ENCODE data around the gene ZNF275. TPM values are rescaled to one million over a fixed set of nuclear protein-coding genes. Genes with fewer than 3 reads are reported as not detected.

ZNF275 gene
- total RNA-seq, 4 donors from 2014 or later: 11.8 to 15.9 (median 12.6) TPM

DNA sequence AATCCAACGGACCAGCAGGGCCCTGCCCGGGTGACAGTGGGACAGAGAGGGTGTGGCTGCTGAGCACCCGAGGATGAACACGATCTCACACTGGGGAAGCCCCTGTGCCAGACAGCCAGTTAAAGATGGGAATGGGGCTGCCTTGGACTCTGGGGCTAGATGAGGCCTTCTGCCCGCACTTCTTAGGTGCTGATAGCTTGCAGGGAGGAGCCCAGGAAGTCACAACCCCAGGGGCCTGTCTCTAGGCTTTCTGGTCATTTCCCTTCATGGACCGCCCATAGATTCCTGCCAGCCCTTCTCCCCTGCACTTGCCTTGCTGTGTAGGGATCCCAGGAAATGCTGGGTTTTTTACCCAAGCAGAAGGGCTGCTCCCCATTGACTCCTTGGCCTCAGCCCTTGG, 6.2 kb downstream of the ZNF275 start:
- Histone ChIP-seq H3K27me3 (no peaks in the 10 kb centered on the region), H3K36me3 (peaks cover 0 to 25% (median 0%) of the 10 kb centered on the region in 3 donors), H3K9me3 (no peaks in the 10 kb centered on the region), H3K27ac (no peak overlapping the region), H3K4me3 (no peak overlapping the region), H3K4me1 (peaks cover 0 to 7% (median 0%) of the 10 kb centered on the region in 4 donors)
- DNase-seq (ENCODE audit: low spot score in 2 of 2): no peak
- WGBS, 2 donors: 75 to 88% methylated on average over 4 to 6 of the region's 6 CpGs
- TF ChIP-seq EP300 (IDR thresholded peaks at IDR 0.05): no peak
- TF ChIP-seq POLR2A (IDR thresholded peaks at IDR 0.05): no peak
- TF ChIP-seq, protein P1, sequence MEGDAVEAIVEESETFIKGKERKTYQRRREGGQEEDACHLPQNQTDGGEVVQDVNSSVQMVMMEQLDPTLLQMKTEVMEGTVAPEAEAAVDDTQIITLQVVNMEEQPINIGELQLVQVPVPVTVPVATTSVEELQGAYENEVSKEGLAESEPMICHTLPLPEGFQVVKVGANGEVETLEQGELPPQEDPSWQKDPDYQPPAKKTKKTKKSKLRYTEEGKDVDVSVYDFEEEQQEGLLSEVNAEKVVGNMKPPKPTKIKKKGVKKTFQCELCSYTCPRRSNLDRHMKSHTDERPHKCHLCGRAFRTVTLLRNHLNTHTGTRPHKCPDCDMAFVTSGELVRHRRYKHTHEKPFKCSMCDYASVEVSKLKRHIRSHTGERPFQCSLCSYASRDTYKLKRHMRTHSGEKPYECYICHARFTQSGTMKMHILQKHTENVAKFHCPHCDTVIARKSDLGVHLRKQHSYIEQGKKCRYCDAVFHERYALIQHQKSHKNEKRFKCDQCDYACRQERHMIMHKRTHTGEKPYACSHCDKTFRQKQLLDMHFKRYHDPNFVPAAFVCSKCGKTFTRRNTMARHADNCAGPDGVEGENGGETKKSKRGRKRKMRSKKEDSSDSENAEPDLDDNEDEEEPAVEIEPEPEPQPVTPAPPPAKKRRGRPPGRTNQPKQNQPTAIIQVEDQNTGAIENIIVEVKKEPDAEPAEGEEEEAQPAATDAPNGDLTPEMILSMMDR (IDR thresholded peaks at IDR 0.05): no peak

DNA sequence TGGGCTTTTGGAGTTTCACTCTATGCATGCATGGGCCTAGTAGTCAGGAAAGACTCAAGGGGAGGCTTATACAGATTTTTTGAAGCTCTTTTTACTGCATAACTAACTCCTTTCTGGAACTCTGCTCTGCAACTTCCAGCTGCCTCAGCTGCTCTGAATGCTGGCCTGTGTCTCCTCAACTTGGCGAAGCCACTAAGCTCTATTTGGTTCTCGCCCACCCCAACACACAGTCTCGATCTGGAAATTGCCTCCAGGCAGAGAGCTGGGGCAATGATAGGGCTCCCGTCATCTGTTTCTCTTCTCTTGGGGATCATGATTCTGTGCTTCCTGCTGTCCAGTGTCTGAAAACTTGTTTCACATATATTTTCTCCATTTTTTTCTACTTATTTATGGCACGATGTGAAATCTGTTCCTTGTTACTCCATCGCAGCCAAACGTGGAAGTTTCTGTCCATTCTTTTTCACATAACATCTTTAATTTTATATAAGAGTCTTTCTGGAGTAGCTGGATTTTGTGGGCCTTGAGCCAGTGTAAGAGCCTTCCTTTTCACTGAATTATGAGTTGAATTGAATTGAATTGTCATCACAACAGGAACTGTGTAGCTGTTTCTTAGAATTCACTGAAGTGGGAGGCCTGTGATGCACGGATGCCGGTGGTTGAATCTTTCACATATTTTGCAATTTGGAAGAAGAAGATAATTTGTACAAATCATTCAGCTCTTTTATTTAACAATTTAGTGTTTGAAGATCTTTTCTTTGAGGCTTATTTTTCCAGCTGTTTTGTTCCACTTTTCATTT, 9.0 kb downstream of the ZNF275 start:
- H3K27ac ChIP-seq: no peak overlapping the region
- no peak overlapping the region for H3K4me3 ChIP-seq
- TF ChIP-seq EP300 (IDR thresholded peaks at IDR 0.05) (no peak), POLR2A (IDR thresholded peaks at IDR 0.05) (no peak)
- TF ChIP-seq, protein P1 (IDR thresholded peaks at IDR 0.05): no peak
- no peaks in the 10 kb centered on the region for H3K27me3 ChIP-seq
- peaks cover 0 to 51% (median 0%) of the 10 kb centered on the region in 3 donors for H3K36me3 ChIP-seq
- no peaks in the 10 kb centered on the region for H3K4me1 ChIP-seq
- H3K9me3 ChIP-seq: no peaks in the 10 kb centered on the region
- WGBS, 2 donors: 63 to 77% methylated on average over 9 of the region's 9 CpGs
- DNase-seq (ENCODE audit: low spot score in 2 of 2): no peak

DNA sequence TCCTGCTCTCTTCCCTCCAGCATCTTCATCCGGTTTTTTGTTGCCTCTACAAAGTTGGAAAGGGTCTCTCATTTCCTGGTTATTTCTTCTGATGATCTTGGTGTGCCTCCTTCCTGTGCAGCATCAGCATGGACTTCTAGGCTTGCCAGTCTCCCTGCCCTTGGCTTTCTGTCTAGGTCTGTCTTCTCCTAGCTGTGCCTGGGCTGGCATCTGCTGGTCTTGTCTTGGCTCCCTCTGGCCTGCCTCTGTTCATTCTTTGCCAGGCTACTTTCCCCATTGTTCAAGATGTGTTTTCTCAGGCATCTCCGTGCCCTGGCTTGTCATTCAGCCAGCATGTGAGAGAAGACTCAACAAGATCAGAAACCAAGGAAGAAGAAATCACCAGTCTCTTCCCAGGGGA, 9.7 kb downstream of the ZNF275 start:
- WGBS, 2 donors: 66 to 100% methylated on average over 2 of the region's 2 CpGs
- no peaks in the 10 kb centered on the region for H3K9me3 ChIP-seq
- H3K36me3 ChIP-seq: peaks cover 0 to 58% (median 0%) of the 10 kb centered on the region in 3 donors
- H3K4me1 ChIP-seq: no peaks in the 10 kb centered on the region
- H3K27ac ChIP-seq: no peak overlapping the region
- TF ChIP-seq POLR2A (IDR thresholded peaks at IDR 0.05) (no peak), EP300 (IDR thresholded peaks at IDR 0.05) (no peak)
- TF ChIP-seq, protein P1 (IDR thresholded peaks at IDR 0.05): no peak
- H3K4me3 ChIP-seq: no peak overlapping the region
- no peaks in the 10 kb centered on the region for H3K27me3 ChIP-seq
- no peak for DNase-seq (ENCODE audit: low spot score in 2 of 2)

DNA sequence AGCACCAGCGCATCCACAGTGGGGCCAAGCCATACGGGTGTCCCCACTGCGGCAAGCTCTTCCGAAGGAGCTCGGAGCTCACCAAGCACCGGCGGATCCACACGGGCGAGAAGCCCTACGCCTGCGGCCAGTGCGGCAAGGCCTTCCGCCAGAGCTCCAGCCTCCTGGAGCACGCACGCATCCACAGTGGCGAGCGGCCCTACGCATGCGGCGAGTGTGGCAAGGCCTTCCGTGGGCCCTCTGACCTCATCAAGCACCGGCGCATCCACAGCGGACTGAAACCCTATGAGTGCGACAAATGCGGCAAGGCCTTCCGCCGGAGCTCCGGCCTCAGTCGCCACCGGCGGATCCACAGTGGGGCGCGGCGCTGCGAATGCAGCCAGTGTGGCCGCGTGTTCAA, 13.6 kb downstream of the ZNF275 start:
- Histone ChIP-seq H3K4me3 (no peak overlapping the region), H3K27ac (no peak overlapping the region), H3K9me3 (no peaks in the 10 kb centered on the region), H3K27me3 (no peaks in the 10 kb centered on the region), H3K36me3 (peaks cover 0 to 71% (median 0%) of the 10 kb centered on the region in 3 donors), H3K4me1 (no peaks in the 10 kb centered on the region)
- TF ChIP-seq EP300 (IDR thresholded peaks at IDR 0.05) (no peak), POLR2A (IDR thresholded peaks at IDR 0.05) (no peak)
- TF ChIP-seq, protein P1 (IDR thresholded peaks at IDR 0.05): no peak
- 95 to 98% methylated on average over 15 to 32 of the region's 38 CpGs for WGBS, 2 donors
- no peak for DNase-seq (ENCODE audit: low spot score in 2 of 2)

DNA sequence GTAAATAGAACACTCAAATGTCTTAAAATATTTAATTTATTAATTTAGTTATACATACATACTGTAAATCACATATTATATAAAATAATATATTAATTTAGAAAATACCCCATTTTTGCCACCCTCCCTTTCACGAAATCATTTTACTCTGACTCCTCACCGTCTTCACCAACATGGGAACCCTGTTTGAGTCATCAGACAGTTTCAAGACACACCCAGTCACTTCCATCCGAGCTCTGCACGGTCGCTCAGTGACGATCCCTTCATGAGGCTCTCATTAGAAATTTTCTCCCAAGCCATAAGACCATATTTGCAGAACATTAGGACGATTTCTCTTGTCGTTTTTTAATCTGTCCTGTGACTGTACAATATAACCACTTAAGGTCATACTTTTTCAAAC, 14.5 kb downstream of the ZNF275 start:
- TF ChIP-seq EP300 (IDR thresholded peaks at IDR 0.05) (no peak), POLR2A (IDR thresholded peaks at IDR 0.05) (no peak)
- TF ChIP-seq, protein P1 (IDR thresholded peaks at IDR 0.05): no peak
- H3K27ac ChIP-seq: no peak overlapping the region
- no peak for DNase-seq (ENCODE audit: low spot score in 2 of 2)
- H3K4me3 ChIP-seq: no peak overlapping the region
- H3K27me3 ChIP-seq: no peaks in the 10 kb centered on the region
- no peaks in the 10 kb centered on the region for H3K4me1 ChIP-seq
- peaks cover 0 to 71% (median 0%) of the 10 kb centered on the region in 3 donors for H3K36me3 ChIP-seq
- 84 to 96% methylated on average over 8 of the region's 8 CpGs for WGBS, 2 donors
- no peaks in the 10 kb centered on the region for H3K9me3 ChIP-seq

Data from tibial nerve (tissue), 4 donors.